Gastrocnemius medialis (tissue), 4 donors: ENCODE data around the gene SCAI. TPM values are rescaled to one million over a fixed set of nuclear protein-coding genes. Genes with fewer than 3 reads are reported as not detected.
"Not testable (repeated sequence)": the region's sequence is repeated elsewhere in the genome, so short reads cannot be mapped to it uniquely, and the experiment has no call there.

ENCODE experiments used
- ATAC-seq, 2 donors: fragments of 150-250 bp; one replicate each; pipeline ENCODE4 v1.9.1; 2016
- DNase-seq, 2 donors: peaks; one replicate each; pipeline ENCODE4 v3.0.0-alpha.2; 2019
- H3K27ac ChIP-seq, 4 donors: fragments of 200-600 bp; sonication (generic); 1 replicate in 1 of 4; 2 replicates in 3 of 4; pipeline ENCODE4 v1.5.1; 2016 to 2018; ENCODE audit warnings: mild to moderate bottlenecking in 2 of 4, moderate library complexity in 1 of 4
- H3K27me3 ChIP-seq, 3 donors: fragments of 200-600 bp; sonication (generic) in 2 of 3; 1 replicate in 1 of 3; 2 replicates in 2 of 3; pipeline versions ENCODE4 v1.5.1 to v1.6.0; 2016 to 2019; ENCODE audit warnings: mild to moderate bottlenecking in 1 of 3, moderate library complexity in 1 of 3
- H3K36me3 ChIP-seq, 2 donors: fragments of 200-600 bp; sonication (generic) in 1 of 2; one replicate each; pipeline ENCODE4 v1.5.1; 2017 to 2018
- H3K4me1 ChIP-seq, 2 donors: fragments of 200-600 bp; sonication (generic) in 1 of 2; one replicate each; pipeline ENCODE4 v1.5.1; 2016 to 2017; ENCODE audit warnings: mild to moderate bottlenecking in 2 of 2
- H3K4me3 ChIP-seq, 4 donors: fragments of 200-600 bp; sonication (generic) in 3 of 4; 1 replicate in 1 of 4; 2 replicates in 3 of 4; pipeline ENCODE4 v1.5.1; 2016 to 2019; ENCODE audit warnings: mild to moderate bottlenecking in 2 of 4
- H3K9me3 ChIP-seq, 3 donors: fragments of 200-600 bp; sonication (generic) in 2 of 3; 1 replicate in 1 of 3; 2 replicates in 2 of 3; pipeline ENCODE4 v1.5.1; 2016 to 2019
- POLR2A ChIP-seq, 2 donors: fragments of 450-650 bp; IDR thresholded peaks; one replicate each; pipeline ENCODE4 v1.6.1; 2017; ENCODE audit warnings: antibody characterized with exemption in 2 of 2, mild to moderate bottlenecking in 2 of 2, moderate library complexity in 2 of 2
- in situ Hi-C, 4 donors: fragments of 200-750 bp; cut with MboI; loops; one replicate each; pipeline versions ENCODE4 v1.15.0 to v1.8.0; 2017; ENCODE audit warnings: low sequenced_read_pairs in 4 of 4
- intact Hi-C: fragments of 100-400 bp; cut with DNase I; formaldehyde crosslinking; loops from one replicate; pipeline ENCODE4 v1.15.1; 2023; ENCODE audit warnings: low total_unique reads
- total RNA-seq, 4 donors: library from RNA; depleted of rRNA; stranded (reverse); fragments of >200 nt; gene quantifications; one replicate each; pipeline versions ENCODE4 v1.1.0 to v1.2.3, GENCODE V29; 2016
- TF ChIP-seq, protein P1 (sequence below), 5 experiments: fragments of 450-650 bp in 3 of 5; fragments of 200-600 bp in 2 of 5; sonication (generic) in 2 of 5; IDR thresholded peaks in 4 of 5; conservative IDR thresholded peaks in 1 of 5; 1 replicate in 4 of 5; 2 replicates in 1 of 5; pipeline ENCODE4 v1.5.1; 2016 to 2019; ENCODE audit warnings: antibody characterized with exemption in 5 of 5, mild to moderate bottlenecking in 3 of 5, moderate library complexity in 3 of 5

Gene SCAI
- total RNA-seq, 4 donors from 2014 or later: 1.1 to 4.7 (median 3.4) TPM

DNA sequence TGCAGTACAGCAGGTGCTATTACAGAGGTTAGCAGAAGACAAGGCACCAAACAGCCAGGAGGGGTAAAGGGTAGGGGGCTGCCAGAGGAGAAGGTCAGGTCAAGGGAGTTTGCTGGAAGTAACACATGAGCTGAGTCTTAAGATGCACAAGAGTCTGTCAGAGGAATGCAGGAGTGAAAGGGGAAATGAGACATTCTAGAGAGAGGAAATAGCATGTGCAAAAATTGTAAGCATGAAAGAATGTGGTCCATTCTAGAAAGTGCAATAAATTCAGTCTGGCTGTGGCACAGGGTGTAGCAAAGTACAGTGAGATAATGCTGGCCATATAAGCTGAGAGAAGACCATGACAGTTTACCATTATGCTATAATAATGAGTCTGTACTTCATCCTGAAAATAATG is 209.0 kb downstream of the SCAI start:
- in situ Hi-C loops: loop anchor here in 1 of 4 donors (25.0 kb wide), 1 partner anchor 203 kb away; the partner anchor contains the start of gene SCAI

DNA sequence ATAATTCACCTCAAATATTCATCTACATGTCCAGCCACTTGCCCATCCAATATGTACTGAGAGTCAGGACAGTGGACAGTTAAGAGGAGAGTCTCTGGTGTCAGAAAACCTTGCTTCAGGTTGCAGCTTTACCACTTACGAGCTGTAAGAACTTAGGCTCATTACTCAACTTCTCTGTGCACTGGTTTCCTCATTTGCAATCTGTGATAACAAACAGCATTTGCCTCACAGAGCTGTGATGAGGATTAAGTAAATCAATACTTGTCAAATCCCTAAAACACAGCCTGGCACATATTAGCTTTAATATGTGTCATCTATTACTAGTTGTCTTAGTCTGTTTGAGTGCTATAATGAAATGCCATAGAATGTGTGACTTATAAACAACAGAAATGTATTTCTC is 211.0 kb downstream of the SCAI start:
- TF ChIP-seq, protein P1, sequence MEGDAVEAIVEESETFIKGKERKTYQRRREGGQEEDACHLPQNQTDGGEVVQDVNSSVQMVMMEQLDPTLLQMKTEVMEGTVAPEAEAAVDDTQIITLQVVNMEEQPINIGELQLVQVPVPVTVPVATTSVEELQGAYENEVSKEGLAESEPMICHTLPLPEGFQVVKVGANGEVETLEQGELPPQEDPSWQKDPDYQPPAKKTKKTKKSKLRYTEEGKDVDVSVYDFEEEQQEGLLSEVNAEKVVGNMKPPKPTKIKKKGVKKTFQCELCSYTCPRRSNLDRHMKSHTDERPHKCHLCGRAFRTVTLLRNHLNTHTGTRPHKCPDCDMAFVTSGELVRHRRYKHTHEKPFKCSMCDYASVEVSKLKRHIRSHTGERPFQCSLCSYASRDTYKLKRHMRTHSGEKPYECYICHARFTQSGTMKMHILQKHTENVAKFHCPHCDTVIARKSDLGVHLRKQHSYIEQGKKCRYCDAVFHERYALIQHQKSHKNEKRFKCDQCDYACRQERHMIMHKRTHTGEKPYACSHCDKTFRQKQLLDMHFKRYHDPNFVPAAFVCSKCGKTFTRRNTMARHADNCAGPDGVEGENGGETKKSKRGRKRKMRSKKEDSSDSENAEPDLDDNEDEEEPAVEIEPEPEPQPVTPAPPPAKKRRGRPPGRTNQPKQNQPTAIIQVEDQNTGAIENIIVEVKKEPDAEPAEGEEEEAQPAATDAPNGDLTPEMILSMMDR (IDR thresholded peaks at IDR 0.05 in 4 of 5, conservative IDR thresholded peaks at IDR 0.05 in 1 of 5): no peak
- no peak for TF ChIP-seq POLR2A (IDR thresholded peaks at IDR 0.05)
- H3K27ac ChIP-seq: no peak overlapping the region
- in situ Hi-C loops (loop anchor here in 1 of 4 donors (25.0 kb wide), 1 partner anchor 205 kb away; the partner anchor contains the start of gene SCAI), intact Hi-C loops (no loop called here)
- no peaks in the 10 kb centered on the region for H3K9me3 ChIP-seq
- H3K4me1 ChIP-seq: no peaks in the 10 kb centered on the region
- no peak for ATAC-seq
- H3K4me3 ChIP-seq: no peak overlapping the region
- DNase-seq: no peak
- H3K27me3 ChIP-seq: no peaks in the 10 kb centered on the region
- H3K36me3 ChIP-seq: peaks cover 0 to 83% of the 10 kb centered on the region in 2 donors

More for the DNA sequence above, 209.0 kb downstream of the SCAI start:
- Histone ChIP-seq H3K36me3 (peaks cover 0 to 82% of the 10 kb centered on the region in 2 donors), H3K27ac (no peak overlapping the region), H3K9me3 (no peaks in the 10 kb centered on the region), H3K4me3 (no peak overlapping the region), H3K27me3 (no peaks in the 10 kb centered on the region), H3K4me1 (no peaks in the 10 kb centered on the region)
- intact Hi-C loops: no loop called here
- DNase-seq: no peak
- TF ChIP-seq, protein P1 (IDR thresholded peaks at IDR 0.05 in 4 of 5, conservative IDR thresholded peaks at IDR 0.05 in 1 of 5): no peak
- no peak for TF ChIP-seq POLR2A (IDR thresholded peaks at IDR 0.05)
- no peak for ATAC-seq

DNA sequence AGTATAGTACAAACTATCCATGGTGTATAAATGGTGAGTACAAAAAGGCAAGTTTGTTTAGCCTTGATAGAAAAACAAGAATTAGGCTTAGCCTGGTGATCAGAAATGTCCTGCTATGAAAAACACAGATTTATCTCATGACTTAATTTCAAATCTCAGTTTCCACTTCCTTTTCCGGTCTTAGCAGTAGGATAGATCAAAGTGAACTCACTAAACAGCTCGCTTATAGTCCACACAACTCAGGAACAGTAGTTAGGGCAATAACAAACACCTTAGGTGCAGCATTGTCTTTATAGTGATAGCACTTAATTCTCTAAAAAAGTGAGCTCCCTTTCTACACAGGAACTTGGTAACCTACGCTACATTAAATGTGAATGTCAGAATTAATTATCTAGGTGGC is 213.9 kb downstream of the SCAI start:
- DNase-seq (no peak), ATAC-seq (no peak)
- Histone ChIP-seq H3K27me3 (no peaks in the 10 kb centered on the region), H3K27ac (no peak overlapping the region), H3K4me1 (no peaks in the 10 kb centered on the region), H3K9me3 (no peaks in the 10 kb centered on the region), H3K36me3 (peaks cover 0 to 83% of the 10 kb centered on the region in 2 donors), H3K4me3 (no peak overlapping the region)
- intact Hi-C loops (no loop called here), in situ Hi-C loops (loop anchor here in 1 of 4 donors (25.0 kb wide), 1 partner anchor 208 kb away; the partner anchor contains the start of gene SCAI)
- TF ChIP-seq POLR2A (IDR thresholded peaks at IDR 0.05): no peak
- TF ChIP-seq, protein P1 (IDR thresholded peaks at IDR 0.05 in 4 of 5, conservative IDR thresholded peaks at IDR 0.05 in 1 of 5): no peak

DNA sequence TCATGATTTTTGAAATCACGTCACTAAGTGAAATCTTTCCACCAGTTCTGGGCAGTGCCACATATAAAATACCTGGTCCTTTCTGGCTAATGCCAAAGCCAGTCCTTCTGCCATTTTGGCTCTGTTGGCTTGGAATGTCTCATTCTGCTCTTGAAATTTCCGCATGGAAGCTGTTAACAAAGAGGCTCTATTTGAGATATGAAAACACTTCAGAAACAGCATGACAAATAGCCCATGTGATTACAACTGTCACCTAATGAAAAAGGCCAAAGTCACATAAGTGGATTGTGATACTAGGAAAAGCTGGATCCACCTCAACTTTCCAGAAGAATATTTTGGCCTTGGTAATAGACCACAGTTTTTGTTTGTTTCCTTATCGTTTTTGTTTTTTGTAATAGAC is 215.2 kb downstream of the SCAI start:
- no peaks in the 10 kb centered on the region for H3K4me1 ChIP-seq
- H3K36me3 ChIP-seq: peaks cover 0 to 81% of the 10 kb centered on the region in 2 donors
- no peaks in the 10 kb centered on the region for H3K9me3 ChIP-seq
- no peak overlapping the region for H3K27ac ChIP-seq
- H3K27me3 ChIP-seq: no peaks in the 10 kb centered on the region
- ATAC-seq (no peak), DNase-seq (no peak)
- intact Hi-C loops: no loop called here
- in situ Hi-C loops: loop anchor here in 1 of 4 donors (25.0 kb wide), 1 partner anchor 209 kb away; the partner anchor contains the start of gene SCAI
- H3K4me3 ChIP-seq: no peak overlapping the region
- TF ChIP-seq, protein P1 (IDR thresholded peaks at IDR 0.05 in 4 of 5, conservative IDR thresholded peaks at IDR 0.05 in 1 of 5): no peak
- TF ChIP-seq POLR2A (IDR thresholded peaks at IDR 0.05): no peak

DNA sequence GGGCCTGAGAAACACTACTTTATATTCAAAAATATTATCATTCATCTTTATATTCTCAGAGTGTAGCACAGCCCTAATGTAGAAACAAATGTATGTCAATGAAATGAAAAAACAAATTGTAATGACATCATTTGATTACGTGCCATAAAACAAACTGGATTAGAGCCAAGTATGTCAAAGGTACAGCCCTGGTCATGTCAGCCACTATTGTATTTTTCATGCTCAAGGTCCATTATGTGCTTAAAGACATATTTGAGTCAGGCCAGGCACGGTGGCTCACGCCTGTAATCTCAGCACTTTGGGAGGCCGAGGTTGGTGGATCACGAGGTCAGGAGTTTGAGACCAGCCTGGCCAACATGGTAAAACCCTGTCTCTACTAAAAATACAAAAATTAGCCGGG is 222.9 kb downstream of the SCAI start:
- H3K27ac ChIP-seq, DNase-seq, intact Hi-C loops, H3K9me3 ChIP-seq, H3K4me3 ChIP-seq, H3K4me1 ChIP-seq, H3K27me3 ChIP-seq, in situ Hi-C loops, ATAC-seq: not testable (repeated sequence)
- H3K36me3 ChIP-seq: peaks cover 0 to 72% of the 10 kb centered on the region in 2 donors
